Mucosa of descending colon (tissue), 3 donors: ENCODE measurements around the gene ARAP1. TPM values are rescaled to one million over a fixed set of nuclear protein-coding genes. Genes with fewer than 3 reads are reported as not detected.
A peak's percentile ranks its signal among the peaks of the same experiment; 100 is the strongest.

Experiments used
- ATAC-seq: fragments of 200-7000 bp; cut with Tn5 transposase; one replicate; pipeline ENCODE4 v1.9.1; 2020; ENCODE audit warnings: mild to moderate bottlenecking, moderate library complexity
- DNase-seq, 3 donors: peaks; one replicate each; pipeline ENCODE4 v3.0.0-alpha.2; 2020
- H3K36me3 ChIP-seq: fragments of 200-600 bp; one replicate; pipeline ENCODE4 v1.8.0; 2021; ENCODE audit warnings: low read depth, mild to moderate bottlenecking
- H3K4me1 ChIP-seq: fragments of 200-600 bp; one replicate; pipeline ENCODE4 v1.8.0; 2021; ENCODE audit warnings: low read depth, mild to moderate bottlenecking
- H3K4me3 ChIP-seq: fragments of 200-600 bp; one replicate; pipeline ENCODE4 v1.8.0; 2021; ENCODE audit warnings: mild to moderate bottlenecking
- H3K9me3 ChIP-seq: fragments of 200-600 bp; one replicate; pipeline ENCODE4 v1.8.0; 2021; ENCODE audit warnings: mild to moderate bottlenecking
- CTCF ChIP-seq: fragments of 200-600 bp; IDR thresholded peaks from one replicate; pipeline ENCODE4 v1.8.0; 2022; ENCODE audit warnings: antibody characterized with exemption, mild to moderate bottlenecking
- intact Hi-C, 2 donors: fragments of 100-400 bp; cut with DNase I in 1 of 2; cut with micrococcal nuclease in 1 of 2; formaldehyde crosslinking; loops; one replicate each; pipeline versions ENCODE4 v1.11.0 to v1.11.1; 2022; cut with DNase I, micrococcal nuclease
- total RNA-seq, 3 donors: library from RNA; stranded (reverse); fragmentation: NEBNext Ultra II Directional in 2 of 3; extraction: Animal tissue kit (Norgen Biotek cat#: 25700) in 2 of 3; gene quantifications; one replicate each; pipeline versions ENCODE4 v1.2.1 to v1.2.4, GENCODE V29; 2021 to 2023
- donor health status: DM: no; HTN: no; CAD: no; lungs with moderate emphysema.
- donor health status: DM: no; HTN: no; CAD: no.
- donor health status: DM: no; HTN: yes; CAD: no.

Gene ARAP1
- total RNA-seq, 3 donors from 2014 or later = 69.3 to 84.8 (median 84.0) TPM

GRCh38 chr11:72768581-72768980 lies 16.4 kb upstream of the ARAP1 start:
- ATAC-seq = no peak
- TF ChIP-seq CTCF = no peak
- intact Hi-C loops = no loop called here
- Histone ChIP-seq H3K36me3 (no peaks in the 10 kb centered on the region), H3K4me3 (no peak overlapping the region), H3K9me3 (no peaks in the 10 kb centered on the region), H3K4me1 (peaks cover 27% of the 10 kb centered on the region)
- DNase-seq = no peak

GRCh38 chr11:72767203-72768062 lies 15.2 kb upstream of the ARAP1 start:
- no peak overlapping the region for H3K4me3 ChIP-seq
- no peaks in the 10 kb centered on the region for H3K36me3 ChIP-seq
- DNase-seq = no peak
- intact Hi-C loops = no loop called here
- ATAC-seq = no peak
- TF ChIP-seq CTCF = no peak
- no peaks in the 10 kb centered on the region for H3K9me3 ChIP-seq
- peaks cover 22% of the 10 kb centered on the region for H3K4me1 ChIP-seq

GRCh38 chr11:72766152-72766902 lies 14.1 kb upstream of the ARAP1 start:
- Histone ChIP-seq H3K4me3 (no peak overlapping the region), H3K9me3 (no peaks in the 10 kb centered on the region), H3K36me3 (no peaks in the 10 kb centered on the region), H3K4me1 (peaks cover 21% of the 10 kb centered on the region)
- ATAC-seq (no peak), DNase-seq (no peak)
- TF ChIP-seq CTCF = no peak
- intact Hi-C loops = no loop called here

- ATAC-seq = peak; percentile 95
- TF ChIP-seq CTCF = peak; percentile 47
- H3K4me3 ChIP-seq = no peak overlapping the region
- H3K36me3 ChIP-seq = no peaks in the 10 kb centered on the region
- DNase-seq = peak; percentile 81 to 86 (median 83)
- H3K9me3 ChIP-seq = no peaks in the 10 kb centered on the region
- peaks cover 16% of the 10 kb centered on the region for H3K4me1 ChIP-seq
- intact Hi-C loops = no loop called here
Observed at GRCh38 chr11:72764503-72764902, 12.3 kb upstream of the ARAP1 start.

- DNase-seq (no peak), ATAC-seq (no peak)
- H3K9me3 ChIP-seq = no peaks in the 10 kb centered on the region
- peaks cover 16% of the 10 kb centered on the region for H3K4me1 ChIP-seq
- no peak overlapping the region for H3K4me3 ChIP-seq
- no peak for TF ChIP-seq CTCF
- intact Hi-C loops = no loop called here
- no peaks in the 10 kb centered on the region for H3K36me3 ChIP-seq
Observed at GRCh38 chr11:72763823-72764222, 11.6 kb upstream of the ARAP1 start.
